ENCODE results near the gene ST3GAL2.

The ST3GAL2 gene

DNA sequence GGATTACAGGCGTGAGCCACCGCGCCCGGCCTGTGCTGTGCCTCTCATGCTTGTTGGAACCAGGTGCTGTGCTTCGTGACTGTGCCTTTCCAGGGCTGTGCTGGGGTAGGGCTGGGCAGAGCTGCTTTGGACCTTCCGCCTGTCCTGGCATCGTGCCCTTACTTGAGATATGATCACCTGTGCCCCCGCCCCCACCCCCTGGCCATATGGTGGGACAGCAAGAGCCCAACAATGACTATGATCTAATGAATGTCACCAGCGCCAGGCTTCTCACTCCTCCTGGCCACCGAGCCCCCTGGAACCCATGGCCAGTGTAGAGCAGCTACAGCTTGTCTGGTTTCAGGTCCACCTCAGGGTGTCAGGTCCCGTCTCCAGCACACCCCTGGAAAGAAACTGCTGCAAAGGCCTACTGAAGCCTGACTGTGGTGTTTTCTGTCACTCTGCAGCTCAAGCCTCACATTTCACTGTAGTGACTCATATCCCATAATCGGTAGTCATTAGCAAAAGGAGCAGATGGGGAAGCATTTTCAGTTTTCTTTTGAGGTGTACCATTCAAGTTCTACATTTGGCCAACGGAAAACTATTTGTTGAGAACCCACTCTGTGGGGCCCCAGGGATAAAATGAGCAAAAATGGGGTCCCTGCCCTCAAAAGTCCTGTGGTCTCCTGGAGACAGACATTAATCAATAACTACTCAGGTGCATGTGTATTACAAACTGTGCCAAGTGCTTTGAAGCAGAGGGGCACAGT is 37.5 kb upstream of the ST3GAL2 start:
- TF ChIP-seq, protein P1, sequence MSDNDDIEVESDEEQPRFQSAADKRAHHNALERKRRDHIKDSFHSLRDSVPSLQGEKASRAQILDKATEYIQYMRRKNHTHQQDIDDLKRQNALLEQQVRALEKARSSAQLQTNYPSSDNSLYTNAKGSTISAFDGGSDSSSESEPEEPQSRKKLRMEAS (IDR thresholded peaks at IDR 0.05), result peak; percentile 26
- TF ChIP-seq TCF12 (IDR thresholded peaks at IDR 0.05; ENCODE audit: low read depth) (peak; percentile 67; the same call in 1 of the 2 replicates), CEBPB (IDR thresholded peaks at IDR 0.05) (no peak), EP300 (IDR thresholded peaks at IDR 0.05; ENCODE audit: borderline replicate concordance) (no peak; the same call in 1 of the 2 replicates), RAD21 (IDR thresholded peaks at IDR 0.05; ENCODE audit: low read depth) (peak; percentile 10; the same call in 1 of the 2 replicates), NFIC (IDR thresholded peaks at IDR 0.05) (peak; percentile 76), CREB1 (IDR thresholded peaks at IDR 0.05; ENCODE audit: low read depth) (no peak), FOXM1 (IDR thresholded peaks at IDR 0.05; ENCODE audit: borderline replicate concordance, low read depth) (no peak; the same call in 1 of the 2 replicates), EGR1 (IDR thresholded peaks at IDR 0.05) (no peak), TEAD4 (IDR thresholded peaks at IDR 0.05) (peak; percentile 87)
- TF ChIP-seq, protein P2, sequence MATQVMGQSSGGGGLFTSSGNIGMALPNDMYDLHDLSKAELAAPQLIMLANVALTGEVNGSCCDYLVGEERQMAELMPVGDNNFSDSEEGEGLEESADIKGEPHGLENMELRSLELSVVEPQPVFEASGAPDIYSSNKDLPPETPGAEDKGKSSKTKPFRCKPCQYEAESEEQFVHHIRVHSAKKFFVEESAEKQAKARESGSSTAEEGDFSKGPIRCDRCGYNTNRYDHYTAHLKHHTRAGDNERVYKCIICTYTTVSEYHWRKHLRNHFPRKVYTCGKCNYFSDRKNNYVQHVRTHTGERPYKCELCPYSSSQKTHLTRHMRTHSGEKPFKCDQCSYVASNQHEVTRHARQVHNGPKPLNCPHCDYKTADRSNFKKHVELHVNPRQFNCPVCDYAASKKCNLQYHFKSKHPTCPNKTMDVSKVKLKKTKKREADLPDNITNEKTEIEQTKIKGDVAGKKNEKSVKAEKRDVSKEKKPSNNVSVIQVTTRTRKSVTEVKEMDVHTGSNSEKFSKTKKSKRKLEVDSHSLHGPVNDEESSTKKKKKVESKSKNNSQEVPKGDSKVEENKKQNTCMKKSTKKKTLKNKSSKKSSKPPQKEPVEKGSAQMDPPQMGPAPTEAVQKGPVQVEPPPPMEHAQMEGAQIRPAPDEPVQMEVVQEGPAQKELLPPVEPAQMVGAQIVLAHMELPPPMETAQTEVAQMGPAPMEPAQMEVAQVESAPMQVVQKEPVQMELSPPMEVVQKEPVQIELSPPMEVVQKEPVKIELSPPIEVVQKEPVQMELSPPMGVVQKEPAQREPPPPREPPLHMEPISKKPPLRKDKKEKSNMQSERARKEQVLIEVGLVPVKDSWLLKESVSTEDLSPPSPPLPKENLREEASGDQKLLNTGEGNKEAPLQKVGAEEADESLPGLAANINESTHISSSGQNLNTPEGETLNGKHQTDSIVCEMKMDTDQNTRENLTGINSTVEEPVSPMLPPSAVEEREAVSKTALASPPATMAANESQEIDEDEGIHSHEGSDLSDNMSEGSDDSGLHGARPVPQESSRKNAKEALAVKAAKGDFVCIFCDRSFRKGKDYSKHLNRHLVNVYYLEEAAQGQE (IDR thresholded peaks at IDR 0.05; ENCODE audit: low read depth), result no peak
- TF ChIP-seq, protein P3, sequence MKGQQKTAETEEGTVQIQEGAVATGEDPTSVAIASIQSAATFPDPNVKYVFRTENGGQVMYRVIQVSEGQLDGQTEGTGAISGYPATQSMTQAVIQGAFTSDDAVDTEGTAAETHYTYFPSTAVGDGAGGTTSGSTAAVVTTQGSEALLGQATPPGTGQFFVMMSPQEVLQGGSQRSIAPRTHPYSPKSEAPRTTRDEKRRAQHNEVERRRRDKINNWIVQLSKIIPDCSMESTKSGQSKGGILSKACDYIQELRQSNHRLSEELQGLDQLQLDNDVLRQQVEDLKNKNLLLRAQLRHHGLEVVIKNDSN (IDR thresholded peaks at IDR 0.05), result peak; percentile 24; the same call in 1 of the 2 replicates

DNA sequence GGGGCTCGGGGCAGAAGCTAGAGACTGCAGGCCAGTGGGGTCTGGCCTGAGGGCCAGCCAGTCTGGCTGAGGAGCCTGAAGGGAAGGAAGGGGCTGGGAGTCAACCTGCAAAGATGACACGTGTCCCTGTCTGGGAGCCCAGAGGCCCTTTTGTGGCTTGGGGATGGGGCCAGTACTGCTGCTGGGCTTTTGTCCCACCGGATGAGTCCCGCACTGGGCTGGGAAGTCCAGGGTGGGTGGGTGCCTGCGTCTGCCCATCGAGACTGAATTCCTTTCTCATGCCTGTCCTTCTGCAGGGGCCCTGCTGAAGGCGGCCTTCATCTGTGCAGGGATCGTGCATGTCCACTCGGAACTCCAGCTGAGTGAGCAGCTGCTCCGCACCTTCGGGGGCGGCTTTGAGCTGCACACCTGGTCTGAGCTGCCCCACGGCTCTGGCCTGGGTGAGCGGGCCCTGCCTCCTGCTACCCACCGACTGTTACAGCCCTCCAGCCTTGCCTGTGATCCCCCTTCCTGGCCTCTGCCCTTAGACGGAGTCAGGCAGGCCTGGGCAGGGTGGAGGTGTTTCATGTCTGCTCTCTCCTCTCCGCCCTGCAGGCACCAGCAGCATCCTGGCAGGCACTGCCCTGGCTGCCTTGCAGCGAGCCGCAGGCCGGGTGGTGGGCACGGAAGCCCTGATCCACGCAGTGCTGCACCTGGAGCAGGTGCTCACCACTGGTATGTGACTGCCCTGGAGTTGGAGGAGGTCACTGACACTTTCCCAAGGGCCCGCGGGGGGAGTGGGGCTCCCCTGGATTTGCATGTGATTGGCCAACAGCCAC is 36.4 kb upstream of the ST3GAL2 start:
- no peak for TF ChIP-seq CEBPB (IDR thresholded peaks at IDR 0.05)

DNA sequence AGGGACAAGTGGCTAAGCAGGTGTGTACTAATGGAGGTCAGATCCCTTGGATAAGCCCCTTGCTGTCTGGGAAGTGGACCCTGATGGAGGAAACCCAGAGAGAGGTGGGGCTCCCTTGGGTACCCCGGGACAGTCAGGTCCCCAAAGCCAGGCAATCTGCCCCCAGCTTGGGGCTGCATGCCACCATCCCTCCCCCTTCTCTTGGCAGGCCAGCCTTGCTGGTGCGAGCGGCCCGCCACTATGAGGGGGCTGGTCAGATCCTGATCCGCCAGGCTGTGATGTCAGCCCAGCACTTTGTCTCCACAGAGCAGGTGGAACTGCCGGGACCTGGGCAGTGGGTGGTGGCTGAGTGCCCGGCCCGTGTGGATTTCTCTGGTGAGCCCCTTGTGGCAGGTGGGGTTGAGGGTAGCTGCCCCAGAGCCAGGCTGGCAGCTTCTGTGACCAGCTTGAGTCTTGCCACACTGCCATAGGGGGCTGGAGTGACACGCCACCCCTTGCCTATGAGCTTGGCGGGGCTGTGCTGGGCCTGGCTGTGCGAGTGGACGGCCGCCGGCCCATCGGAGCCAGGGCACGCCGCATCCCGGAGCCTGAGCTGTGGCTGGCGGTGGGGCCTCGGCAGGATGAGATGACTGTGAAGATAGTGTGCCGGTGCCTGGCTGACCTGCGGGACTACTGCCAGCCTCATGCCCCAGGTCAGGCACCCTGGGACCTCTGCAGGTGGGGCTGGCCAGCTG is 35.6 kb upstream of the ST3GAL2 start:
- TF ChIP-seq, protein P2 (IDR thresholded peaks at IDR 0.05; ENCODE audit: low read depth), result no peak
- TF ChIP-seq ZBTB7A (IDR thresholded peaks at IDR 0.05; ENCODE audit: low read depth) (no peak), TEAD4 (IDR thresholded peaks at IDR 0.05) (no peak), CREB1 (IDR thresholded peaks at IDR 0.05; ENCODE audit: low read depth) (no peak), NFIC (IDR thresholded peaks at IDR 0.05) (no peak), TAF1 (IDR thresholded peaks at IDR 0.05; ENCODE audit: low read depth) (no peak), YY1 (IDR thresholded peaks at IDR 0.05; ENCODE audit: low read depth) (no peak), CEBPB (IDR thresholded peaks at IDR 0.05) (no peak), EGR1 (IDR thresholded peaks at IDR 0.05) (no peak), FOXM1 (IDR thresholded peaks at IDR 0.05; ENCODE audit: borderline replicate concordance, low read depth) (no peak), RAD21 (IDR thresholded peaks at IDR 0.05; ENCODE audit: low read depth) (no peak), EP300 (IDR thresholded peaks at IDR 0.05; ENCODE audit: borderline replicate concordance) (no peak), TCF12 (IDR thresholded peaks at IDR 0.05; ENCODE audit: low read depth) (no peak)
- TF ChIP-seq, protein P1 (IDR thresholded peaks at IDR 0.05), result no peak
- TF ChIP-seq, protein P3 (IDR thresholded peaks at IDR 0.05), result no peak

DNA sequence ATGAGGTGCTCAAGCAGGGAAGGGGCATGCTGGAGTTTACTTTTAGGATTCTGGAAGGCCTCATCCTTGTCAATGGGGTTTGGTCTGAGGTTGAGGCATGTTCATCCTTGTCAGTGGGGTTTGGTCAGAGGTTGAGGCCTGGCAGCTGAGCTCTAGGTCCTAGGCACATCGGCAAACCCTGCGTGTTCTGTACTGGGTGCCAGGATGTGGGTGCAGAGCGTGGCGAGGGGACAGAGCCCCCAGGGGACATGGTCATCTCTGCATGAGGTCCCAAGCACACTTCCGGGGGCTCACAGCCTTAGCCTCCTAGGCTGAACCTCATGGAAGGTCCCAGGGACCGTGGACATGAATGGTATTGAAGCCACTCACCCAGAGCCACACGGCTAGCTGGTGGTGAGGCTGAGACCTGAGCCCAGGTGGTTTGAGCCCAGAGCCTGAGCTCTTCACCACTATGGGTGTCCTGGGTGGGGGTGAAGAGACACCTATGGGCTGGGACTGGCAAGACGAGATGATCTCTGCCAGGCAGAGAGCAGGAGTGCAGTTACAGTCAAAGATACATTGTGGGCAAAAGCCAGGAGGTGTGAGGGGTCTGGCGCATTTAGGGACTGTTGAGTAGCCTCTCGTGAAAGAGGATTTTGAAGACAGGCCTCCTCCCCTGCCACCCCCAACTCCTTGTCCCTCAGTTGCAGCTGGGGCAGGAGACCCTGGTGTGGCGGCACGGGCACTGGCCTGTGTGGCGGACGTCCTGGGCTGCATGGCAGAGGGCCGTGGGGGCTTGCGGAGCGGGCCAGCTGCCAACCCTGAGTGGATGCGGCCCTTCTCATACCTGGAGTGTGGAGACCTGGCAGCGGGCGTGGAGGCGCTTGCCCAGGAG is 34.8 kb upstream of the ST3GAL2 start:
- TF ChIP-seq RAD21 (IDR thresholded peaks at IDR 0.05; ENCODE audit: low read depth) (0 out of 2 replicates have a peak, but pooled peaks have one; percentile 13), CREB1 (IDR thresholded peaks at IDR 0.05; ENCODE audit: low read depth) (no peak)
